ENCODE data around the gene NOVA1. TPM values are rescaled to one million over a fixed set of nuclear protein-coding genes. Genes with fewer than 3 reads are reported as not detected.
A peak's percentile ranks its signal among the peaks of the same experiment; 100 is the strongest.
"Not testable (repeated sequence)": the region's sequence is repeated elsewhere in the genome, so short reads cannot be mapped to it uniquely, and the experiment has no call there.

The NOVA1 gene, protein sequence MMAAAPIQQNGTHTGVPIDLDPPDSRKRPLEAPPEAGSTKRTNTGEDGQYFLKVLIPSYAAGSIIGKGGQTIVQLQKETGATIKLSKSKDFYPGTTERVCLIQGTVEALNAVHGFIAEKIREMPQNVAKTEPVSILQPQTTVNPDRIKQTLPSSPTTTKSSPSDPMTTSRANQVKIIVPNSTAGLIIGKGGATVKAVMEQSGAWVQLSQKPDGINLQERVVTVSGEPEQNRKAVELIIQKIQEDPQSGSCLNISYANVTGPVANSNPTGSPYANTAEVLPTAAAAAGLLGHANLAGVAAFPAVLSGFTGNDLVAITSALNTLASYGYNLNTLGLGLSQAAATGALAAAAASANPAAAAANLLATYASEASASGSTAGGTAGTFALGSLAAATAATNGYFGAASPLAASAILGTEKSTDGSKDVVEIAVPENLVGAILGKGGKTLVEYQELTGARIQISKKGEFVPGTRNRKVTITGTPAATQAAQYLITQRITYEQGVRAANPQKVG
- 21.6 and 23.7 TPM in 2 replicates for total RNA-seq
- long read RNA-seq, partial matches to known transcripts = 2 of 10 reads
- long read RNA-seq, other reads (novel, unspliced or antisense) = 4 of 10 reads

GRCh38 chr14:26597589-26598080 lies at the start of gene NOVA1:
TSS of gene NOVA1 (minus strand) at chr14:26598033. CDS start at chr14:26597436, 597 bp downstream.
- Mint-ChIP-seq H3K4me3 (ENCODE audit: low read depth) (peak within 1 kb of the TSS; percentile 87), H3K36me3 (ENCODE audit: insufficient read depth) (no peaks in the 10 kb centered on the region), H3K9me3 (ENCODE audit: low read depth) (no peaks in the 10 kb centered on the region), H3K4me1 (ENCODE audit: low read depth) (peaks cover 15% of the 10 kb centered on the region), H3K27me3 (peaks cover 20% of the 10 kb centered on the region), H3K27ac (peak within 1 kb of the TSS; percentile 94)
- DNase-seq (ENCODE audit: low spot score, unreplicated experiment) = no peak
- TF ChIP-seq, protein P1, sequence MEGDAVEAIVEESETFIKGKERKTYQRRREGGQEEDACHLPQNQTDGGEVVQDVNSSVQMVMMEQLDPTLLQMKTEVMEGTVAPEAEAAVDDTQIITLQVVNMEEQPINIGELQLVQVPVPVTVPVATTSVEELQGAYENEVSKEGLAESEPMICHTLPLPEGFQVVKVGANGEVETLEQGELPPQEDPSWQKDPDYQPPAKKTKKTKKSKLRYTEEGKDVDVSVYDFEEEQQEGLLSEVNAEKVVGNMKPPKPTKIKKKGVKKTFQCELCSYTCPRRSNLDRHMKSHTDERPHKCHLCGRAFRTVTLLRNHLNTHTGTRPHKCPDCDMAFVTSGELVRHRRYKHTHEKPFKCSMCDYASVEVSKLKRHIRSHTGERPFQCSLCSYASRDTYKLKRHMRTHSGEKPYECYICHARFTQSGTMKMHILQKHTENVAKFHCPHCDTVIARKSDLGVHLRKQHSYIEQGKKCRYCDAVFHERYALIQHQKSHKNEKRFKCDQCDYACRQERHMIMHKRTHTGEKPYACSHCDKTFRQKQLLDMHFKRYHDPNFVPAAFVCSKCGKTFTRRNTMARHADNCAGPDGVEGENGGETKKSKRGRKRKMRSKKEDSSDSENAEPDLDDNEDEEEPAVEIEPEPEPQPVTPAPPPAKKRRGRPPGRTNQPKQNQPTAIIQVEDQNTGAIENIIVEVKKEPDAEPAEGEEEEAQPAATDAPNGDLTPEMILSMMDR (IDR thresholded peaks at IDR 0.05; ENCODE audit: unreplicated experiment) = no peak

GRCh38 chr14:26645057-26645456 lies 47.2 kb upstream of the NOVA1 start:
- DNase-seq (ENCODE audit: low spot score, unreplicated experiment); H3K36me3 Mint-ChIP-seq (ENCODE audit: insufficient read depth); H3K4me1 Mint-ChIP-seq (ENCODE audit: low read depth); H3K27me3 Mint-ChIP-seq; H3K9me3 Mint-ChIP-seq (ENCODE audit: low read depth); H3K4me3 Mint-ChIP-seq (ENCODE audit: low read depth); H3K27ac Mint-ChIP-seq: not testable (repeated sequence)
- TF ChIP-seq, protein P1 (IDR thresholded peaks at IDR 0.05; ENCODE audit: unreplicated experiment) = peak; percentile 16

DNA sequence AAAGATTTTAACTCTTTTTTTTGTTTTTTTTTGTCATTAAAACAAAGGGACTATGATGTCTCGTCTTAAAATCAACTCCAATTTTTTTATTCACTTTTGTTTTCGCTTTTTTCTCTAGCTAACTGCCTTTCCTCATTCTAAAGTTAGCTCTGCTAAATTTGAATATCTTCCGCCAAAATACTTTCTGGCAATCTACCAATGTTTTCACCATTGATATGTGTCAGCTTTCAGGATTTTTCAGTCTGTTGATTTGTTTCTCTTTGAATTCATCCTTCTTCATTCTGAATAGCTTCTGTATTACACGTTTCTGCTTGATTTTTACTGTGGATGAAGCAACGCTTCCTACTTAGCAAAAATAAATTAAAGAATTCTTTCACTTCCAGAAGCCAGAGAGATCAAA lies 38.7 kb upstream of the NOVA1 start:
- TF ChIP-seq, protein P1 (IDR thresholded peaks at IDR 0.05; ENCODE audit: unreplicated experiment) = no peak
- H3K27ac Mint-ChIP-seq = no peak overlapping the region
- DNase-seq (ENCODE audit: low spot score, unreplicated experiment) = no peak
- H3K9me3 Mint-ChIP-seq (ENCODE audit: low read depth) = no peaks in the 10 kb centered on the region
- H3K36me3 Mint-ChIP-seq (ENCODE audit: insufficient read depth) = no peaks in the 10 kb centered on the region
- H3K27me3 Mint-ChIP-seq = no peaks in the 10 kb centered on the region
- no peak overlapping the region for H3K4me3 Mint-ChIP-seq (ENCODE audit: low read depth)
- no peaks in the 10 kb centered on the region for H3K4me1 Mint-ChIP-seq (ENCODE audit: low read depth)

- H3K27ac Mint-ChIP-seq; H3K27me3 Mint-ChIP-seq; H3K36me3 Mint-ChIP-seq (ENCODE audit: insufficient read depth); DNase-seq (ENCODE audit: low spot score, unreplicated experiment); H3K4me1 Mint-ChIP-seq (ENCODE audit: low read depth); H3K9me3 Mint-ChIP-seq (ENCODE audit: low read depth): not testable (repeated sequence)
- peak overlapping the region; percentile 59 for H3K4me3 Mint-ChIP-seq (ENCODE audit: low read depth)
Measured at GRCh38 chr14:26634946-26635345, 37.1 kb upstream of the NOVA1 start.

DNA sequence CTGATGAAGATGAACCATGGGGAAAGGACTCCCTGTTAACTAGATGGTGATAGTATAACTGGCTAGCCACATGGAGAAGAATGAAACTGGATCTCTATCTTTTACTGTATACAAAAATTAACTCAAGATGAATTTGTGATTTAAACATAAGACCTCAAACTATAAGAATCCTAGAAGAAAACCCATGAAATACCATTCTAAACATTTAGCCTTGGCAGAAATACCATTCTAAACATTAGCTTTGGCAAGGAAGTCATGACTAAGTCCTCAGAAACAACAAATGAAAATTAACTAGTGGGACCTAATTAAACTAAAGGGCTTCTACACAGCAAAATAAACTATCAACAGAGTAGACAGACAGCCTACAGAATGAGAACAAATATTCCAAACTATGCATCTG lies 28.4 kb upstream of the NOVA1 start:
- no peaks in the 10 kb centered on the region for H3K36me3 Mint-ChIP-seq (ENCODE audit: insufficient read depth)
- H3K4me1 Mint-ChIP-seq (ENCODE audit: low read depth) = no peaks in the 10 kb centered on the region
- TF ChIP-seq, protein P1 (IDR thresholded peaks at IDR 0.05; ENCODE audit: unreplicated experiment) = no peak
- H3K4me3 Mint-ChIP-seq (ENCODE audit: low read depth) = no peak overlapping the region
- H3K27me3 Mint-ChIP-seq = no peaks in the 10 kb centered on the region
- no peak for DNase-seq (ENCODE audit: low spot score, unreplicated experiment)
- H3K9me3 Mint-ChIP-seq (ENCODE audit: low read depth) = peaks cover 5% of the 10 kb centered on the region
- no peak overlapping the region for H3K27ac Mint-ChIP-seq
